ENCODE measurements around the gene TXK.
A peak's percentile ranks its signal among the peaks of the same experiment; 100 is the strongest.

The TXK gene

GRCh38 chr4:48127231-48127630 is 6.8 kb downstream of the TXK start:
- peak overlapping the region in 1 of 2 donors; percentile 65 for H3K27ac ChIP-seq
- no peak for TF ChIP-seq CTCF (IDR thresholded peaks at IDR 0.05)
- no peak for DNase-seq (ENCODE audit: low spot score)
- H3K4me3 ChIP-seq: peak overlapping the region; percentile 66

- no peak for TF ChIP-seq CTCF (IDR thresholded peaks at IDR 0.05)
- DNase-seq (ENCODE audit: low spot score): no peak
- Histone ChIP-seq H3K4me3 (no peak overlapping the region), H3K27ac (no peak overlapping the region)
These were observed 7.4 kb downstream of the TXK start for GRCh38 chr4:48126621-48127020.

- no peak for DNase-seq (ENCODE audit: low spot score)
- Histone ChIP-seq H3K4me3 (no peak overlapping the region), H3K27ac (no peak overlapping the region)
- TF ChIP-seq CTCF (IDR thresholded peaks at IDR 0.05): no peak
These were observed 9.2 kb downstream of the TXK start for GRCh38 chr4:48124870-48125269.

GRCh38 chr4:48122756-48123155 is 11.3 kb downstream of the TXK start:
- TF ChIP-seq CTCF (IDR thresholded peaks at IDR 0.05): no peak
- Histone ChIP-seq H3K27ac (no peak overlapping the region), H3K4me3 (no peak overlapping the region)
- no peak for DNase-seq (ENCODE audit: low spot score)

GRCh38 chr4:48121180-48121579 is 12.9 kb downstream of the TXK start:
- DNase-seq (ENCODE audit: low spot score): no peak
- Histone ChIP-seq H3K4me3 (no peak overlapping the region), H3K27ac (no peak overlapping the region)
- TF ChIP-seq CTCF (IDR thresholded peaks at IDR 0.05): no peak

- no peak for DNase-seq (ENCODE audit: low spot score)
- no peak for TF ChIP-seq CTCF (IDR thresholded peaks at IDR 0.05)
- H3K4me3 ChIP-seq: no peak overlapping the region
- H3K27ac ChIP-seq: no peak overlapping the region
These were observed 13.9 kb downstream of the TXK start for GRCh38 chr4:48120132-48120531.

GRCh38 chr4:48119646-48120045 is 14.4 kb downstream of the TXK start:
- TF ChIP-seq CTCF (IDR thresholded peaks at IDR 0.05): no peak
- no peak overlapping the region for H3K4me3 ChIP-seq
- DNase-seq (ENCODE audit: low spot score): no peak
- no peak overlapping the region for H3K27ac ChIP-seq
